Regular cardiac myocyte (primary cell): ENCODE data around the gene PDP2. TPM values are rescaled to one million over a fixed set of nuclear protein-coding genes. Genes with fewer than 3 reads are reported as not detected.

Experiments used
- total RNA-seq: library from RNA; depleted of rRNA; stranded (reverse); fragments of >200 nt; gene quantifications from 2 replicates; pipeline ENCODE4 v1.2.3, GENCODE V29; 2014

The PDP2 gene, protein sequence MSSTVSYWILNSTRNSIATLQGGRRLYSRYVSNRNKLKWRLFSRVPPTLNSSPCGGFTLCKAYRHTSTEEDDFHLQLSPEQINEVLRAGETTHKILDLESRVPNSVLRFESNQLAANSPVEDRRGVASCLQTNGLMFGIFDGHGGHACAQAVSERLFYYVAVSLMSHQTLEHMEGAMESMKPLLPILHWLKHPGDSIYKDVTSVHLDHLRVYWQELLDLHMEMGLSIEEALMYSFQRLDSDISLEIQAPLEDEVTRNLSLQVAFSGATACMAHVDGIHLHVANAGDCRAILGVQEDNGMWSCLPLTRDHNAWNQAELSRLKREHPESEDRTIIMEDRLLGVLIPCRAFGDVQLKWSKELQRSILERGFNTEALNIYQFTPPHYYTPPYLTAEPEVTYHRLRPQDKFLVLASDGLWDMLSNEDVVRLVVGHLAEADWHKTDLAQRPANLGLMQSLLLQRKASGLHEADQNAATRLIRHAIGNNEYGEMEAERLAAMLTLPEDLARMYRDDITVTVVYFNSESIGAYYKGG
- 7.3 and 9.0 TPM in 2 replicates for total RNA-seq

DNA sequence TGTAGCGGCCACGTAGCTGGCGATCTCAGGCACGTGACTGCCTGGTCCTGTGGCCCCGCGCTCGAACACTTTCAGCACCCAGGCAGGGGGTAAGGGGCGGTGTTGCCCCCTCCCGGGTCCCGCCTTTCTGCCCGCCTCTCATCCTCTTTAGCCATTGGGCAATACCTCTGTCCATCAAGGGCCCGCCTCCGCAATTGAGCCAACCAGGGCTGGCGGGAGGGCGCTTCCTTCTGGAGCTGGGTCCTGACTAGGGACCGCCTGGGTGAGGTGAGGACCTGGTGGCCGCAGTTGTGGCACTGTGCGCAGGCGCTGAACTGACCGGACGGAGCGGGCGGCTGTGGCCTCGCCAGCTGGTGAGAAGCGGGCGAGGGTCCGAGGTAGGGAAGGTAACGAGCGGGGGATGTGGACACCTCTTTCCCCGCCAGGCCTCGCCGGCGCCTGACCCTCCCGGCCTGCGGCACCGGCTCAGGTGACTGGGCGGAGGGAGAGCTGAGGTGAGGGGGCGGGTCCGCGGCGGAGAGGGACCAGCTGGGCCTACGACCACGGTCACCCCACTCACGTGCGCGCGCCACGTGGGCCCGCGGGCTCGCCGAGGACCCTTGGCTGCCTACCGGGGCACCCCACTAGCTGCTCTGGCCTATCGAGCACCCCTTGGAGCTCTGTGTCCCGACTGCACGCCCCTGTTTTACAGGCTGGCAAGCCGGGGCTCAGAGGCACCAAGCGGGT lies at the start of gene PDP2:
TSS of gene PDP2 (plus strand) at position 228 of the 726 bp plus-strand sequence. CDS start 3,770 bp downstream, outside the sequence.

DNA sequence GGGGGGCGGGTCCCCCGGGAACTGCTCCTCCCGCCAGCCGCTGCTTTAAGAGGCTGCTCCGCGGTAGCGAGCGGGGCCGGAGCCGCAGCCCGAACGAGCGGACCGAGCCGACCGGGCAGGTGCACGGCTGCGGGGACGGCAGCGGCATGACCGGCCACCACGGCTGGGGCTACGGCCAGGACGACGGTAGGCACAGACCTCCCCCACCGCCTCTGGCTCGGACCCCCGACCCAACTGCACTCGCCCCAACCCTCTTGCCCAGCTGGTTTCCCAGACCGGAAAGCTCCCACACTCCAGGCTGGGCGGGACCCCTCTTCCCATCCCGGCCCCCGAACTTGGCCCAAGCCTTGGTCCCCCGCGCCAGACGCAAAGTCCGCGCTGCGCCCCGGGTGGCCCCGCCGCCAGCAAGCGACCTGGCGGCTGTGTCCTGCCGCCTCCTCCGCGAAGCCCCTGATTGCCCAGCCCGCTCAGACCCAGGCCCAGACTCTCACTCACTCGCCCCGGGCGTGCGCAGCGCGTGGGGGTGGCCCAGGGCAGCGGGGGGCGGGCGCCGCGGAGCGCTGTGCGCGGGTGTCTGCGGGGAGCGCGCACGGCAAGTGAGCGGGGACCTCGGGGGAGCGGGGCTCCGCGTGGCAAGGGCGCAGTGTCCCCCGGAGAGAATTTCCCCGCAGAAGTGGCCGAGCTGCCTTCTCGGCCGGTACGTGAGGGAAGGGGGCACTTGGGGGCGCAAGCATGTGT lies 35.8 kb upstream of the PDP2 start, which contains the start of gene CA7:
TSS of gene CA7 (plus strand) at position 73 of the 738 bp plus-strand sequence. CDS start at position 147, 74 bp downstream.

DNA sequence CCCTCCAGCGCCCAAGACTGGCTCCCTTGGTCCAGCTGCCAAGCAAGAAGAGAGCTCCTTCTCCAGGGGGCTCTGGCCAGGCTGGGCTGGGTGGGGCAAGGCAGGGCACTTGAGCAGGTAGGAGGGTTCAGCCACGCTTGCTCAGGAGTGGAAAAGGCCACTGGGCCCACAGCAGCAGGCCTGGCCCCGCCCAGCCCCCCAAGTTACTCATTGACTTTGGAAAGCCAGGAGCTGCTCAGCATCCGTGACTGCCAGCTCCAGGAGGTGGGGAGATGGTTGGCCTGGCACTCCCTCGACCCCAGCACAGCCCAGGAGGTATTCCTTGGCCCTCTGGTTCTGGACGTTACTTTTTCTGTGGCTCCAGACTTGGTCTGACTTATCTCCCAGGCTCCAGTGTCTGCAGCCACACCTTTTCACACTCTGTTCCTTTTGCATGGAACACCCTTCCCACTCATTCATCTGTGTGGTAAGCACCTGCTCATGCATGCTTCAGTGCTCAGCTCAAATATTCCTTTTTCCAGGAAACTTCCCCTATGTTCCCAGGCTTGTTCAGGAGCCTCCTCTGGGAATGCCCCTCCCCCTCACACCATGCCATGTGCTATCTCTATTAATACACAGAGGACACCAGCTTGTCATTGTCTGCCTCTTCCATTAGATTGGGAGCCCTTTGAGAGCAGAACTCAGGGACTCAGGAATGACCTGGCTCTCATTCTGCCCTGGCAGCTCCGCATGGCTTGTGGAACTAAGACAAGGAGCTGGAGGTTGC lies 38.7 kb downstream of the PDP2 start, which contains the start of gene CDH16:
TSS of gene CDH16 (minus strand) at position 83 of the 766 bp plus-strand sequence. CDS start 820 bp downstream, outside the sequence.

DNA sequence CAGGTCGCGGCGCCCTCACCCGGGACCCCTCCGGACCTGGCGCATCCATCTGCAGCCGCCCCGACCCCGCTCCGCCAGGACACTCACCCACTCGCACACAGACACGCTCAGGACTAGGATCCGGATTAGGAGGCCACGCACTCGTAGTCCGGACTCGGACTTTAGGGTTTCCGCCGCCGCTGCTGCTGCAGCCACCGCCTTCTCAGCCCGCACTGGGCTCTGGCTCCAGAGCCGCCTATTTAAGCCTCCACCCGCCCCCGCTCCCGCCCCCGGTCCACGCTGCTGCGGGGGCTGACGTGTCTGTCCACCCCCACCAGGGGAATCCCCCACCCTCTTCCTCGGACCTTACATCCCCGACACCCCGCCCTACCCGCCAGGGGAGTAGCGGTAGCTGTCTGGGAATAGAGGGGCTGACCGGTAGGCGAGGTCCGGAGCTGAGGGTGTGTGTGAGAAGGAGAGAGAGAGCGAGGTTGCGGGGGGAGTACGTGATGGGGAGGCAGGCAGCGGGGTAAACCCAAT lies 45.1 kb downstream of the PDP2 start, which contains the start of gene RRAD:
TSS of gene RRAD (minus strand) at position 214 of the 519 bp plus-strand sequence. CDS start 356 bp downstream, outside the sequence.

DNA sequence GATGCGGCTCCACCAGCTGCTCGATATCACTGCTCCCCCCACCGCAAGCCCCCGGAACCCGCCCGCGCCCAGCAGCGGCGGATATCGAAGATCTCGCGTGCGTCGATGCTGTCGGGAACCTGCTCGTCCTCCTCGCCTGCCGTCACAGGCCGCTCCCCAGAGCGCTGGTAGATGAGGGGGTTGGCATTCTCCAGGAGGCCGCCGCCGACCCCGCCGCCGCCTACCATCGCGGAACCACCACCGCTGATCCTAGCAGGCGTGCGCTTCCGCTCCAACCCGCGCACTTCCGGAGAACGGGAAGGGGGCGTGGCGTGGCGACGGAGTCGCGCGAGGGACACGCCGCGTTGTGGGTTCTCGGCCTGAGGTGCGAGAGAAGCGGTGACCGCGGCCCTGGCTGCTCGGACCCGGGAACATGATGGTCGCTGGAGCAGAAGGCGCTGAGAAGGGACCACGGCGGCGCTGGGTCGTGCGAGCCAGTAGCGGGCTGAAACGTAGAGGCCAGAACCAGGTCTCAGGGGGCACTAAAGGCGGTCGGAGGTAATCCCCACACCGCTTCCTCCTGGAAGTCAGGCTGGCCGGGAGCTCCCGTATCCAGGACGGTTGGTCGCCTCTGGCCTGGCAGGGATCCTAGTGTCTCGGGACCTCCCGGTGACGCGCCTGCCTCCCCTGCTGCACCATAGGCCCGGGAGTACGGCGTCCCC lies 54.0 kb downstream of the PDP2 start, which contains the start of gene CIAO2B:
TSS of gene CIAO2B (minus strand) at position 265 of the 701 bp plus-strand sequence. CDS start at position 227, 38 bp downstream.

DNA sequence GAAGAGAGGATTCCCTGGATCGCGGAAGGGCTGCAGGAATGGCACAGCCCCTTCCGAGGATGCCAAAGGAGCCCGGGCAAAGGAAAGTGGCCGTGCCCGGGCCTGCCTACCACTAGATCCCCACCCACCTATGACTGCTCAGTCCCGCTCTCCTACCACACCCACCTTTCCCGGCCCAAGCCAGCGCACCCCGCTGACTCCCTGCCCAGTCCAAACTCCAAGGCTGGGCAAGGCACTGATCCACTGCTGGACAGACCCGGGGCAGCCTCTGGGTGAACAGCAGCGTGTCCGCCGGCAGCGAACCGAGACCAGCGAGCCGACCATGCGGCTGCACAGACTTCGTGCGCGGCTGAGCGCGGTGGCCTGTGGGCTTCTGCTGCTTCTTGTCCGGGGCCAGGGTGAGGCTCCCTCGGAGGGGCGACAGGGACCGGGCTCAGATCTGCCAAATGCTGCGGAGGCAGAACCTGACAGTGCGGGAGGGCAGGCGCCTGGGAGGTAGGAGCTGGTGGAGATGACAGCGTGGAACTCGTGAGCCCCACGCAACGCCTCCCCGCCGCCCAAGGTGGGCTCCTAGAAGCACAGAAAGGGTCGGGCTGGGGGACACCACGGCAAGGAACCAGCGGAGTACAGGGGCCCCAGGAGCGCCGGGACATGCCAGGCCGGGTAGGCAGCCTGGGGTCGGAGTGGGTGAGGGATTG lies 55.1 kb downstream of the PDP2 start, which contains the start of gene CES2:
TSS of gene CES2 (plus strand) at position 203 of the 698 bp plus-strand sequence. CDS start at position 323, 120 bp downstream.

Other genes starting within 250 kb of the PDP2 start
- gene CMTM4, start 183.8 kb upstream of the PDP2 start, total RNA-seq: 12.7 and 27.1 TPM in 2 replicates
- 149 and 151 TPM in 2 replicates for gene DYNC1LI2, start 128.9 kb upstream of the PDP2 start, total RNA-seq
- 0.19 and 0.56 TPM in 2 replicates for gene TERB1, start 78.9 kb upstream of the PDP2 start, total RNA-seq
- gene NAE1, start 49.5 kb upstream of the PDP2 start, total RNA-seq: 72.4 and 83.4 TPM in 2 replicates
- not detected in 2 replicates for gene CA7, start 36.1 kb upstream of the PDP2 start, total RNA-seq
- gene CDH16, start 38.4 kb downstream of the PDP2 start, total RNA-seq: 0.19 and 0.56 TPM in 2 replicates
- 5.2 and 24.8 TPM in 2 replicates for gene RRAD, start 45.0 kb downstream of the PDP2 start, total RNA-seq
- gene CIAO2B, start 53.9 kb downstream of the PDP2 start, total RNA-seq: 166 and 269 TPM in 2 replicates
- 16.1 and 19.2 TPM in 2 replicates for gene CES2, start 55.0 kb downstream of the PDP2 start, total RNA-seq
- 0.56 TPM in 1 of 2 replicates, not detected in the other for gene CES3, start 80.8 kb downstream of the PDP2 start, total RNA-seq
- gene CES4A, start 108.1 kb downstream of the PDP2 start, total RNA-seq: 0.58 and 1.1 TPM in 2 replicates
- gene CBFB, start 148.6 kb downstream of the PDP2 start, total RNA-seq: 111 and 209 TPM in 2 replicates
- 8.2 and 11.1 TPM in 2 replicates for gene PHAF1, start 229.4 kb downstream of the PDP2 start, total RNA-seq